ENCODE measurements around the gene TNFSF15.

GRCh38 chr9:114735704-114736103 is 70.1 kb downstream of the TNFSF15 start:
- no peak for TF ChIP-seq L3MBTL2 (conservative IDR thresholded peaks at IDR 0.05)
- no peak for TF ChIP-seq FOXA1 (IDR thresholded peaks at IDR 0.05)
- TF ChIP-seq SUZ12 (IDR thresholded peaks at IDR 0.05): no peak
- no peak for TF ChIP-seq NFRKB (IDR thresholded peaks at IDR 0.05)
- TF ChIP-seq PKNOX1 (IDR thresholded peaks at IDR 0.05): no peak
- TF ChIP-seq LEF1 (IDR thresholded peaks at IDR 0.05; ENCODE audit: borderline replicate concordance): no peak
- no peak for TF ChIP-seq ZNF384 (IDR thresholded peaks at IDR 0.05)
- TF ChIP-seq CTBP1 (IDR thresholded peaks at IDR 0.05; ENCODE audit: borderline replicate concordance): no peak
- no peak for TF ChIP-seq BHLHE40 (IDR thresholded peaks at IDR 0.05; ENCODE audit: borderline replicate concordance)
- no peak for TF ChIP-seq SP1 (IDR thresholded peaks at IDR 0.05)
- no peak for TF ChIP-seq ELF4 (IDR thresholded peaks at IDR 0.05)
- no peak for TF ChIP-seq HDGF (IDR thresholded peaks at IDR 0.05; ENCODE audit: borderline replicate concordance)
